22Rv1 (cell line): ENCODE results near the gene SCN3A.

Experiments used
- CTCF ChIP-seq: fragments of 450-650 bp; IDR thresholded peaks from 2 replicates; pipeline ENCODE4 v1.5.1; 2017; ENCODE audit warnings: mild to moderate bottlenecking
- ZFX ChIP-seq: fragments of 450-650 bp; IDR thresholded peaks from 2 replicates; pipeline ENCODE4 v1.6.1; 2017; ENCODE audit warnings: antibody characterized with exemption, borderline replicate concordance

- TF ChIP-seq CTCF = no peak
- no peak for TF ChIP-seq ZFX
Measured at GRCh38 chr2:165161510-165161909, 42.3 kb downstream of the SCN3A start.
